Muscle of leg (tissue), 11 donors: ENCODE data around the gene CHID1. TPM values are rescaled to one million over a fixed set of nuclear protein-coding genes. Genes with fewer than 3 reads are reported as not detected.

Experiments
- DNase-seq: peaks from one replicate; pipeline ENCODE4 v3.0.0; 2013
- H3K27ac ChIP-seq: one replicate; pipeline ENCODE4 v1.5.1; 2013; ENCODE audit warnings: mild to moderate bottlenecking, low read length, control low read depth
- H3K27me3 ChIP-seq: one replicate; pipeline ENCODE4 v1.6.1; 2013; ENCODE audit warnings: low read length; ENCODE audit not compliant: control insufficient read depth, insufficient read depth
- H3K36me3 ChIP-seq: one replicate; pipeline ENCODE4 v1.6.1; 2013; ENCODE audit warnings: low read length; ENCODE audit not compliant: control insufficient read depth, insufficient read depth
- H3K4me1 ChIP-seq: one replicate; pipeline ENCODE4 v1.6.1; 2013; ENCODE audit warnings: low read length; ENCODE audit not compliant: control insufficient read depth, insufficient read depth
- H3K4me3 ChIP-seq: one replicate; pipeline ENCODE4 v1.5.1; 2013; ENCODE audit warnings: low read length, control low read depth
- H3K9me3 ChIP-seq: replicated peaks from 2 replicates; pipeline ENCODE4 v1.6.1; 2013; ENCODE audit warnings: low read depth, low read length; ENCODE audit not compliant: control insufficient read depth
- WGBS: methylation state at CpG from one replicate; pipeline ENCODE4 v1.1.5; 2013; ENCODE audit warnings: missing lambda C conversion rate; ENCODE audit not compliant: insufficient coverage; 5-methylcytosine and 5-hydroxymethylcytosine counted together
- polyA plus RNA-seq, 8 donors: library from polyadenylated mRNA; unstranded; fragments of 120-200 nt; gene quantifications; one replicate each; pipeline versions ENCODE4 v1.2.1 to v1.2.3, GENCODE V29; 2013; ENCODE audit warnings: inconsistent platforms in 1 of 8, low replicate concordance in 1 of 8; ENCODE audit not compliant: insufficient read length in 8 of 8, insufficient read depth in 1 of 8
- total RNA-seq: library from RNA; stranded (reverse); fragments of 120-200 nt; gene quantifications from one replicate; pipeline ENCODE4 v1.2.4, GENCODE V29; 2013

CHID1 gene
- total and polyA plus RNA-seq, 9 donors, result 30.5 to 77.4 (median 65.4) TPM

GRCh38 chr11:889687-890475, 20.7 kb downstream of the CHID1 start:
- WGBS, result 80% methylated on average over 32 of the region's 32 CpGs
- Histone ChIP-seq H3K27ac (peak overlapping the region; percentile 62), H3K36me3 (peaks cover 34% of the 10 kb centered on the region), H3K27me3 (no peaks in the 10 kb centered on the region), H3K4me1 (peaks cover 47% of the 10 kb centered on the region), H3K9me3 (no peaks in the 10 kb centered on the region), H3K4me3 (no peak overlapping the region)
- peak; percentile 53 for DNase-seq

- DNase-seq, result no peak
Measured at GRCh38 chr11:889257-889656, 21.4 kb downstream of the CHID1 start.

GRCh38 chr11:888310-889212, 22.0 kb downstream of the CHID1 start:
- Histone ChIP-seq H3K27me3 (no peaks in the 10 kb centered on the region), H3K4me1 (peaks cover 47% of the 10 kb centered on the region), H3K4me3 (no peak overlapping the region), H3K36me3 (peaks cover 35% of the 10 kb centered on the region), H3K9me3 (no peaks in the 10 kb centered on the region), H3K27ac (peak overlapping the region; percentile 13)
- DNase-seq, result no peak
- WGBS, result 81% methylated on average over 40 of the region's 45 CpGs

More at GRCh38 chr11:889257-889656, 21.4 kb downstream of the CHID1 start:
- no peaks in the 10 kb centered on the region for H3K9me3 ChIP-seq
- H3K4me3 ChIP-seq, result no peak overlapping the region
- WGBS, result 90% methylated on average over 13 of the region's 13 CpGs
- peaks cover 36% of the 10 kb centered on the region for H3K36me3 ChIP-seq
- H3K27me3 ChIP-seq, result no peaks in the 10 kb centered on the region
- H3K27ac ChIP-seq, result peak overlapping the region; percentile 49
- peaks cover 47% of the 10 kb centered on the region for H3K4me1 ChIP-seq

- Histone ChIP-seq H3K27me3 (no peaks in the 10 kb centered on the region), H3K4me3 (no peak overlapping the region), H3K27ac (no peak overlapping the region), H3K4me1 (peaks cover 47% of the 10 kb centered on the region), H3K9me3 (no peaks in the 10 kb centered on the region), H3K36me3 (peaks cover 44% of the 10 kb centered on the region)
- no peak for DNase-seq
- 92% methylated on average over 14 of the region's 14 CpGs for WGBS
Measured at GRCh38 chr11:887589-887988, 23.0 kb downstream of the CHID1 start.

GRCh38 chr11:886568-886967, 24.0 kb downstream of the CHID1 start:
- Histone ChIP-seq H3K27ac (no peak overlapping the region), H3K9me3 (no peaks in the 10 kb centered on the region), H3K27me3 (no peaks in the 10 kb centered on the region), H3K4me1 (peaks cover 40% of the 10 kb centered on the region), H3K36me3 (peaks cover 49% of the 10 kb centered on the region), H3K4me3 (no peak overlapping the region)
- DNase-seq, result no peak
- 95% methylated on average over 17 of the region's 17 CpGs for WGBS

DNA sequence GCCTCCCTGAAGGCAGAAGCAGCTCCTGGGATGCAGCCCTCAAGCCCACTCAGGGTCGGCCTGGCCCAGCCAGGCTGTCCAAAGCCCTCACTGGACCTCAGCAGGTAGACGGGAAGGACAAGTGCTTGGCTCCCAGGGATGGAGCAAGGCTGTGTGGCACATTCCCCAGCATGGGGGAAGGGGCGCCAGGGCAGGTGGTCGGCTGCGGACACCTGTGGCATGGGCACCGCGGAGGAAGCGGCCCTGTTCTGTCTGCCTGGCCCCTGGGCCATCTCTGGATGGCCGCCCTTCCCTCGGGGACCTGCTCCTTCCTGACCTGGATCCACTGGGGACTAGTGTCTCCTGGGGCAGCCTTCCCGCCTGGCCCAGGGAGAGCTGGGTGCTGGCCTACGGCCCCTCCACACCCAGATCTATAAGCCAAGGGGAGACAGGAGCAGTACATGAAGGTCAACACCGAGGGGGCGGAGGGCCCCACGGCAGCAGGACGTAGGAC, 26.0 kb downstream of the CHID1 start:
- no peak for DNase-seq
- no peak overlapping the region for H3K27ac ChIP-seq
- no peak overlapping the region for H3K4me3 ChIP-seq
- H3K27me3 ChIP-seq, result no peaks in the 10 kb centered on the region
- WGBS, result 89% methylated on average over 13 of the region's 16 CpGs
- H3K9me3 ChIP-seq, result no peaks in the 10 kb centered on the region
- peaks cover 20% of the 10 kb centered on the region for H3K4me1 ChIP-seq
- H3K36me3 ChIP-seq, result peaks cover 53% of the 10 kb centered on the region

DNA sequence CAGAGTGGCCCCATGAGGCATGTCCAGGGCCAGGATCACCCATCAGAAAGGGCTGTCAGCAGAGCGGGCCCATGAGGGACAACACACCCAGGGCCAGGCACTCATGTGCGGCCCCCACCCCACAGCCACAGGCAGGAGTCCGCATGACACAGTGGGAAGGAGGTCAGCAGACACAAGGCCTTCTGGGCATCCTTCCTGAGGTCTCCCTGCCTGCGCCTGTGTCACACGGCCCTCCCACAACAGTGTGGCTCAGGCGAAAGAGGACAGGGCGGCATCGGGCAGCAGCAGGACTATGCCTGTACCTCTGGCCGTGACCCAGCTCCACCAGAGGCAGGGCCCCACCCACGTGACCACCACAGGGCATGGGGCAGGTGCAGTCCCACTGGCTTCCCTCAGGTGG, 27.1 kb downstream of the CHID1 start:
- WGBS, result 93% methylated on average over 10 of the region's 10 CpGs
- H3K36me3 ChIP-seq, result peaks cover 58% of the 10 kb centered on the region

DNA sequence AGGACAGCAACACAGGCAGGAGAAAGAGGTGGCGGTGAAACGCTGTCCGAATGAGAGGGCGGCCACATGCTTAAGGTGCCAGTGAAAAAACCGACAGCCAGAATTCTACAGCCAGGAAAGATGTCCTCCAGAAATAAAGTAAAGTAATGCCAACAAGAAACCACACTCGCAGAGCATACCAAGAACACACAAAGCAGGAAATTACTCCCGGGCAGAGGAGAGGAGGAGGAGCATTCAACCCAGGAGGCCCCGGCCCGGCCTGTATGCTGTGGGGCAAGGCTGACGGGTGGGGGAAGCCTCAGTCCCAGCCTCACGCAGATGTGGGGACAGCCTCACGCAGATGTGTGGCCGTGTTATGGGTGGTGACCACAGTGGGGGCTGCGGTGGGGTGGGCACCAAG, 28.0 kb downstream of the CHID1 start:
- no peak for DNase-seq
- no peak overlapping the region for H3K4me3 ChIP-seq
- H3K36me3 ChIP-seq, result peaks cover 50% of the 10 kb centered on the region
- H3K9me3 ChIP-seq, result no peaks in the 10 kb centered on the region
- H3K27ac ChIP-seq, result no peak overlapping the region
- H3K4me1 ChIP-seq, result peaks cover under 1% of the 10 kb centered on the region
- H3K27me3 ChIP-seq, result no peaks in the 10 kb centered on the region
- 87% methylated on average over 4 of the region's 14 CpGs for WGBS

More for the DNA sequence above, 27.1 kb downstream of the CHID1 start:
- H3K4me3 ChIP-seq, result no peak overlapping the region
- no peaks in the 10 kb centered on the region for H3K27me3 ChIP-seq
- no peak for DNase-seq
- H3K27ac ChIP-seq, result no peak overlapping the region
- H3K4me1 ChIP-seq, result peaks cover 9% of the 10 kb centered on the region
- H3K9me3 ChIP-seq, result no peaks in the 10 kb centered on the region

DNA sequence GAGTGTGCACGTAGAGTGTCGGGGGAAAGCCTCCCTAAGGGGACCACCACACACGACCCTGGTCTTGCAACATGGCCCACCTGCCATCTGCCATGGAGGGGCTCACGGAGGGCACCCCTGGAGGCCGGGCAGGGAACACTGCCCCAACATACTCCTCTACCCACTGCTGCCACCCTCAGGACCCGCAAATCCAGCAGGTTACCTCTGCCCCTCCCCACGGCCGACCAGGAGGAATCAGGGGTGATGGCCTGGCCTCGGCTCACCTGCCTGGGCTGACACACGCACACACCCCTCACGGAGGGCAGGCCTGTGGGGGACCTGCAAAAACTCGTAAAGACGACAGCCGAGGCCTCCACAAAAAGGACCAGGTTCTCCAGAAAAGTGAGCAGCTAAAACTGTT, 30.2 kb downstream of the CHID1 start:
- DNase-seq, result no peak
- Histone ChIP-seq H3K4me1 (peaks cover 17% of the 10 kb centered on the region), H3K4me3 (no peak overlapping the region), H3K36me3 (peaks cover 43% of the 10 kb centered on the region), H3K9me3 (no peaks in the 10 kb centered on the region), H3K27ac (no peak overlapping the region), H3K27me3 (no peaks in the 10 kb centered on the region)
- WGBS, result 72% methylated on average over 9 of the region's 14 CpGs

DNA sequence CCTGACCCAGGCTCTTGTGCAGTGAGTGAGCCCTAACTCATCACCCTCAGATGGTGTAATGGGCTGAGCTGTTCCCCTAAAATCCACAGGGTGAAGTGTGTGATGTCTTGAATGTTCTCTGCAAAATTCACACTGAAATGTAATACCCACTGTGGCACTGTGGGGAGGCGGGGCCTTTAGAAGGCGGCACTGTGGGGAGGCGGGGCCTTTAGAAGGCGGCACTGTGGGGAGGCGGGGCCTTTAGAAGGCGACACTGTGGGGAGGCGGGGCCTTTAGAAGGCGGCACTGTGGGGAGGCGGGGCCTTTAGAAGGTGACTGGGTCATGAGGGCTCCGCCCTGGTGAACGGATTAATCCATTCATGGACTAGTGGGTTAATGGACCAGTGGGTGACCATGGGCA, 33.0 kb downstream of the CHID1 start:
- H3K4me1 ChIP-seq, result peaks cover 40% of the 10 kb centered on the region
- peaks cover 44% of the 10 kb centered on the region for H3K36me3 ChIP-seq
- no peaks in the 10 kb centered on the region for H3K27me3 ChIP-seq
- no peak overlapping the region for H3K27ac ChIP-seq
- no peak for DNase-seq
- H3K4me3 ChIP-seq, result no peak overlapping the region
- H3K9me3 ChIP-seq, result no peaks in the 10 kb centered on the region
- 94% methylated on average over 3 of the region's 11 CpGs for WGBS
